Endothelial cell of hepatic sinusoid (primary cell): ENCODE data around the gene TUBGCP2.

Source experiments
- in situ Hi-C: cut with HindIII; loops from 2 replicates; pipeline ENCODE4 v1.10.0; 2017; ENCODE audit warnings: low sequenced_read_pairs

The TUBGCP2 gene

GRCh38 chr10:133282846-133283390 lies 25.8 kb downstream of the TUBGCP2 start:
- in situ Hi-C loops = no loop called here

- in situ Hi-C loops = no loop called here
These were observed 26.9 kb downstream of the TUBGCP2 start for GRCh38 chr10:133281628-133282372.

GRCh38 chr10:133281084-133281483 lies 27.6 kb downstream of the TUBGCP2 start:
- in situ Hi-C loops = no loop called here

- in situ Hi-C loops = no loop called here
These were observed 28.1 kb downstream of the TUBGCP2 start for GRCh38 chr10:133280391-133281059.

GRCh38 chr10:133279326-133280226 lies 29.1 kb downstream of the TUBGCP2 start:
- in situ Hi-C loops = no loop called here

GRCh38 chr10:133278577-133279265 lies 30.0 kb downstream of the TUBGCP2 start:
- in situ Hi-C loops = no loop called here

GRCh38 chr10:133277993-133278576 lies 30.6 kb downstream of the TUBGCP2 start:
- in situ Hi-C loops = no loop called here

- in situ Hi-C loops = no loop called here
These were observed 31.2 kb downstream of the TUBGCP2 start for GRCh38 chr10:133277277-133277992.

- in situ Hi-C loops = no loop called here
These were observed 32.1 kb downstream of the TUBGCP2 start, which contains the start of gene ADAM8 for GRCh38 chr10:133276435-133277201. Gene ADAM8, minus strand, starts transcription at chr10:133276868. Its CDS starts 51 bp downstream, at chr10:133276817.

- in situ Hi-C loops = no loop called here
These were observed 32.6 kb downstream of the TUBGCP2 start for GRCh38 chr10:133276100-133276434.

GRCh38 chr10:133275684-133276092 lies 33.0 kb downstream of the TUBGCP2 start:
- in situ Hi-C loops = no loop called here

GRCh38 chr10:133274751-133275683 lies 33.7 kb downstream of the TUBGCP2 start:
- in situ Hi-C loops = no loop called here

GRCh38 chr10:133273534-133274143 lies 35.0 kb downstream of the TUBGCP2 start:
- in situ Hi-C loops = no loop called here

- in situ Hi-C loops = no loop called here
These were observed 35.7 kb downstream of the TUBGCP2 start for GRCh38 chr10:133272964-133273420.

GRCh38 chr10:133272301-133272963 lies 36.2 kb downstream of the TUBGCP2 start:
- in situ Hi-C loops = no loop called here

GRCh38 chr10:133271521-133272300 lies 37.0 kb downstream of the TUBGCP2 start:
- in situ Hi-C loops = no loop called here
